Mammary epithelial cell (primary cell): ENCODE measurements around the gene TMED9.

Experiments
- CTCF ChIP-seq, 2 donors: IDR thresholded peaks in 1 of 2; conservative IDR thresholded peaks in 1 of 2; 2 replicates each; pipeline ENCODE4 v1.5.1; 2011 to 2012; ENCODE audit warnings: inconsistent platforms in 2 of 2, low read length in 2 of 2, mild to moderate bottlenecking in 2 of 2, control low read depth in 1 of 2, low read depth in 1 of 2; ENCODE audit not compliant: insufficient read depth in 1 of 2; ENCODE audit errors: extremely low read depth in 1 of 2
- EZH2 ChIP-seq: IDR thresholded peaks from 2 replicates; pipeline ENCODE4 v1.6.1; 2012; ENCODE audit warnings: low read length, inconsistent platforms, borderline replicate concordance

- TF ChIP-seq CTCF (conservative IDR thresholded peaks at IDR 0.05 in 1 of 2, IDR thresholded peaks at IDR 0.05 in 1 of 2; ENCODE audit: extremely low read depth in 1 of 2, insufficient read depth in 1 of 2, low read depth in 1 of 2, low read length in 2 of 2) (no peak), EZH2 (no peak)
Observed at GRCh38 chr5:177610131-177610769, 18.2 kb downstream of the TMED9 start.
